Stimulated activated CD8-positive, alpha-beta memory T cell treated with anti-CD3 and anti-CD28 coated beads, Interleukin-15, amount 100 ng/mL, for 48 hours (primary cell): ENCODE results near the gene APBA1.

Experiments
- DNase-seq, 2 donors: peaks; one replicate each; pipeline ENCODE4 v3.0.0-alpha.2; 2020; ENCODE audit warnings: low read depth in 2 of 2

APBA1 gene

GRCh38 chr9:69657269-69657668 lies 14.9 kb downstream of the APBA1 start:
- no peak for DNase-seq

- no peak for DNase-seq
These were observed 17.1 kb downstream of the APBA1 start for GRCh38 chr9:69655065-69655464.

DNA sequence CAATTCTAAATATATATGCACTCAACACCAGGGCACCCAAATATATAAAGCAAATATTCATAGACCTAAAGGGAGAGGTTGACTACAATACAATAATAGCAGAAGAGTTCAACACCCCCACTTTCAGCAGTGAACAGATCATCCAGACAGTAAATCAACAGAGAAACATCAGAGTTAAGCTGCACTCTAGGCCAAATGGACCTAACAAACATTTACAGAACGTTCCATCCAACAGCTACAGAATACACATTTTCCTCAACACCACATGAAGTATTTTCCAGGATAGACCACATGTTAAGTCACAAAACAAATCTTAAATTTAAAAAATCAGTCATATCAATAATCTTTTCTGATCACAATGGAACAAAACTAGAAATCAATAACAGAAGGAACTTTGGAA lies 18.9 kb downstream of the APBA1 start:
- DNase-seq = no peak

DNA sequence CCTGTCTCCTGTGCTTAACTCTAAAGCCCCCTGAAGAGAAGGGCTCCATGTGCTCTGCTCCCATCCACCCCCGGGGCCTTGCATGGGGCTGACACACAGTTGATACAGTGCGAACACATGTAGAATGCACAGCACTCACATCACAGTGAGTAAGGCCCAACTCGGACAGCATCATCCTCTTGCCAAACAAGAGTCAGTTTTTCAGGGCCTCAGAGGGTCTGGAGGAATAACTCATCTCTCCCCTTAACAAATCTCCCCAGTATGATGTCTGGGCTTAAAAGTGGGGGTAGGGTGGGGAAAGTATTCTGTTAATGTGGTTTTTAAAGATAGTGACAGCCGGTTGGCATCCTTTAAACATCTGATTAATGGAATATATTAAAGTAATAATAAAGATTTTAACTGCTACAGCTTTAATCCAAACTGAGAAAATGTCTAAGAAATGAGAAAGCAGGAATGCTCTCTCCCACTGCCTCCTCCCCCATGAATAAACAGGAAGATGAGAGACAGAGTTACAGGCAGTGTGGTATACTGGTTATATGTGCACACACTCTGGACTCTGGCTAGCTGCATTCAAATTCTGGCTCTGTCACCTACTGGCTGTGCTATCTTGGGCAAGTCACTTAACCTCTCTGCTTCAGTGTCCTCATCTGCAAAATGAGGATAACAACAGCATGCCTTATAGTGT lies 22.5 kb downstream of the APBA1 start:
- DNase-seq = no peak

DNA sequence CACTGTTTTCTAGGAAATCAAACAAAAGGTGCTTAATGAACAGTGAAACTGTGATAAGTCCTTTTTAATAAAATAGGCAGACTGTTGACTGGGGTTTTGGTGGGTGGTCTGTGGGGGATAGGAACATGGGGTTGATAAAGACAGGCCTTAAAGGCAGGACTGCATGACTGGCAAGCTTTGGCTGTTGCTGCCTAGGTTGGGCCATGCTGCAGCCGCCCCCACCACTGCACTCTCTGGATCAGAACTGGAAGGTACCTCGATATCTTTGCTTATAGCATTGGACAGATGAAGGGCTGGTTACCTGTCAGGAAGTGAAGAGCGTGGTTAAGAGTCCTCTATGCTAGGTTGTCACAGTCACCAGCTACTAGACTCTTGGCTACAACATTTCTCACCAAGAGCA lies 24.4 kb downstream of the APBA1 start:
- no peak for DNase-seq

GRCh38 chr9:69646810-69647209 lies 25.4 kb downstream of the APBA1 start:
- no peak for DNase-seq

- DNase-seq = no peak
These were observed 26.7 kb downstream of the APBA1 start for GRCh38 chr9:69645488-69645887.

GRCh38 chr9:69643098-69643497 lies 29.1 kb downstream of the APBA1 start:
- DNase-seq = no peak

- DNase-seq = no peak
These were observed 34.4 kb downstream of the APBA1 start for GRCh38 chr9:69637817-69638200.

DNA sequence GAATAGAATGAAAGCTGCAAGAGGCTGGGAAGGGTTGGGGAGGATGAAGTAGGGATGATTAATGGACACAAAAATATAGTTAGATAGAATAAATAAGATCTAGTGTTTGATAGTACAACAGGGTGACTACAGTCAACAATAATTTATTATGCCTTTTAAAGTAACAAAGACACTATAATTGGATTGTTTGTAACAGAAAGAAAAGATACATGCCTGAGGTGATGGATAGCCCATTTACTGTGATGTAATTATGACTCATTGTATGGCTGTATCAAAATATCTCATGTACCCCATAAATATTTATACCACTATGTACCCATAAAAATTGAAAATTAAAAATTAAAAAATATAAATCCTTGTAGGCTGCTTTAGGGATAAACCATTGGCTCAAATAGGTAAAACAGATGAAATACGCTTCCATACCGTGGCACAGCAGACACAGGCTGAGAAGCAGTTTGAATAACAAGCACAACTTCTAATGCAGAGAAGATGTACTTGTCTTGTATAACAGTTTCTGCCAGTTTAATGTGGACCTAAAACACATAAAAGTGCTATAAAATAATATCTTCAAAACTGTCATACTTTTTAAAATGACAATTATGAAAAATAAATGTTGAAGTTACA lies 34.9 kb downstream of the APBA1 start:
- DNase-seq = no peak

GRCh38 chr9:69633716-69634115 lies 38.5 kb downstream of the APBA1 start:
- DNase-seq = no peak

DNA sequence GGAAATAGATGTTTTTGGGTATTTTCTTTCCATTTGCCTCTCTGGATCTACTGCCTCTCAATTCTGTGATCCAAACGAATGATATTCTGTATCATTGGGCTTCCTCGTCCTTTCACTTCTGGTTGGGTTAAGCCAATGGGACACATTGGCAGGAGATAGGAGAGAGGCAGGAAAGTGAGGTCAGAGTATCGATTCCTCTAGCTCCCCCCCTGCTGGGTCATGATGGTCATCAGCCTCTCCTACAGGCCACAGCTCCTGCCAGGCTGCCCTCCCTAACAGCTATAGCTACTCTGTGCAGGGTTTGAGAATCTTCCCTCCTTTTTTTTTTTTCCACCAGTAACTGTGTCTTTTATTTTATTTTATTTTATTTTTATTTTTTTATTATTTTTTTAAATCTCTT lies 39.4 kb downstream of the APBA1 start:
- no peak for DNase-seq

GRCh38 chr9:69627281-69627680 lies 44.9 kb downstream of the APBA1 start:
- DNase-seq = no peak

- DNase-seq = no peak
These were observed 48.9 kb downstream of the APBA1 start for GRCh38 chr9:69623276-69623675.

DNA sequence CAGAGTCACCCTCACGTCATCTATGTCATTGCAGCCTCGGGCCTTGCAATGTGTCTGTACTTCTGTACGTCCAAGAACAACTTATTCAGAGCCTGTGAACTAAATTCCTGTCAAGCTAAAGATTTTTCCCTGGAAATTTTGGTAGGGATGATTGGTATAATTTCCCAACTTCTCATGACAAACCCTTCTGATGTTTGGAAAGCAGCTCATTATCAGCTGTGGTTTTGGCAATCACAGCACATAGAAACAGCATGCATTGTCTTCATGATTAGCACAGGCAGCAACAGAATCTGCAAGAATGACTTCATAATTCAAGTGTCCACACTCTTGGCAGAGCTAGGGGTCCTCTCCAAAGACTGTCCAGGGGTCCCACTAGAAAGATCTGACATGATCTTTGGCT lies 49.5 kb downstream of the APBA1 start:
- no peak for DNase-seq

GRCh38 chr9:69621730-69622460 lies 50.3 kb downstream of the APBA1 start:
- DNase-seq = no peak

DNA sequence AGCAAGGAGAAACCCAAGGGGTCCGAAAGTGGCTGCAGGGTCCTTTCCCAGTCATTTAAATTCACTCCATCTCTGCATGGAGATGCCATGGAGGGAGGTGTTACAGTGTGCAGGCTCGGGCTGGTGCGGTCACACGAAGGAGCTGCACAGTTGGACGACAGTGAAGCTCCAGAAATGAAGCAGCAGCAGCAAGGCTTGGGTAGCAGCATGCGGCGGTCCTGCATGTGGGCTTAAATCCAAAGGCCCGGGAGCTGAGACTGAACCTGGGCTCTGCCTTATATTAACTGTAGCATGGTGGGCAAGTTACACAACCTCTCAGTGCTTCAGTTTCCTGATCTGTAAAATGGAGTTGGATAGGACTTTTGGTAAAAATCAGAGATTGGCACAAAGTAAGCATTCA lies 51.4 kb downstream of the APBA1 start:
- DNase-seq = no peak

DNA sequence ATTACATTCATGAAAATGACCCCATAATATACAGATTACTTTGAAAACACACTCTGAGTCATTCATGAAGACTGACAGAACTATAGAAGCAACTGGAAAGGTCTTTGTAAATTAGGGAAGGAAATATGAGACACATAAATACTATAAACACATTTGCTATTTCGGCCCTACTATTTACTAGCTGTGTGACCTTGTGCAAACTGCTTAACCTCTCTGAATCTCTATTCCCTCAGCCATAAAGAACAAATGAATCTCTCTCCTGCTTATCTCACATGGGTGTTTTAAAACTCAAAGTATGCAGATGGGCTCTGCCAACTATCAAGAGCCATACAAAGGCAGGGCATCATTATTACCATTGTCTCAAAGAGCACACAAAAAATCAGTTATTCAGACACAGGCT lies 52.9 kb downstream of the APBA1 start:
- DNase-seq = no peak

DNA sequence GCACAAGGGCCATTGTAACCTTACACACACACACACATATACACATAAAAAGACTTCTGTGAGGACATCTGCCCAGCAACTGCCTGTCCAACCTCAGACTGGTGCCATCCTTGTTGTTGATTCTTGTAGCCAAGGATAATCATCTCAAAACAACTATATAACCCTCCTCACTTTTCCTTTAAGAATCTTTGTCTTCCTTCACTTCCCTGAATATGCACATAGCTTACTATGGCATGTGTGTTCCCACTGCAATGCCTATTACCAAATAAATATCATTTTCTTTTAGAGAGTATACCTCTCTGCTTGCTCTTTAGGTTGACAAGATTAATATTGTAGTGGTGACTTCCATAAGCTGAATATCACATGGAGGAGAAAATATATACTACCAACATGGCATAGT lies 55.2 kb downstream of the APBA1 start:
- DNase-seq = no peak

DNA sequence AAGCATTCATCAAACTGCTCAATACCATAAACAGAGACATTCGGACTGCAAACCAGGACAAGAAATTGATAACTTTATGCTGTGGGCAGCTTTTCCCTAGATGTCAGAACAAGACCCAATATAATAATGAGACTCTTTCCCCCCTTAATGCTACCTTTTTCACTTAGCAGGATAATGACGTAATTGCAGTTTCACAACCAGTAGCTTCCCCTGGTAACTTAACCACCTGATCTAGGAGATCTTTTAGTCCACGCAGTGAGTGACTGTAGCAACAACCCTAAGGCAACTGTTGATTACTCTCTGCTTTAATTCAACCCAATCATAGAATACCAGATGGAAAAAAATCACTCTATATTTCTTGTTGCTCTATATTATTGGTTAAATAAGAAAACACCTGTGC lies 56.3 kb downstream of the APBA1 start:
- DNase-seq = no peak

GRCh38 chr9:69611221-69611620 lies 61.0 kb downstream of the APBA1 start:
- no peak for DNase-seq

DNA sequence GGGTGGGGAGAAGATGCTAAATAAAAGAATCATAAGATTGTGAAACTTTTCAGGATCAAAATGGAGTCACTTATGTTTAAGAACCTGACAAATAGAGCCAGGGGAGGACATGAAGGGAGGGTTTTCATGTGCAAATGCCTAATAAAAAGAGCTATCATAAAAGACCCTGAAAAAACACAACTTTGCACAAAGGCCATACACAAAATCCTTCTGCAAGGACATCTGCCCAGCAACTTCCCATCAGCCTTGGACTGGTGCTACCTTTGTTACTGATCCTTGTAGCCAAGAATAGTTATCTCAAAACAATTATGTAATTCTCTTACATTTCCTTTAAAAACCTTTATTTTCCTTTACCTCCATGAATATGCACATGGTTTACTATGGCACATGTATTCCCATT lies 63.0 kb downstream of the APBA1 start:
- DNase-seq = no peak

DNA sequence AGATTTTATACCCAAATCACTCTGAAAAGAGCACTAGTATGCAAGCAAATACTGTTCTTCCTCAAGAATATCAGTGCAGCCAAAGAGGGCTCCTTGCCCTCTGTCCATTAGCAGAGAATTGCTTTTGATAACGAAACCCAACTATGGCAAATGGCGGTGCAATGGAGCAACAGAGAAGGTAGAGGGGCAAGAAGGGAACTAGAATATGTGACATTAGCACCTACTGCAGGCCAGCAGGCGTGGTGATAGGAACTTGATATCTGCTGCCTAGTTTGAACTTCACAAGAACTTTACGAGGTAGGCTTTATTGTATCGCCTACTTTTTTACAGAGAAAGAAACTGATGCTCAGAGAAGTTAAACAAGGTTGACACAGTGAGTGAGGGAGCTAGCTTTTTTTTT lies 66.1 kb downstream of the APBA1 start:
- no peak for DNase-seq
